Coronary artery (tissue), 2 donors: ENCODE measurements around the gene RPEL1.

ENCODE experiments used
- DNase-seq: peaks from one replicate; pipeline ENCODE4 v3.0.0-alpha.2; 2017; ENCODE audit warnings: low spot score
- H3K27ac ChIP-seq, 2 donors: fragments of 200-600 bp; sonication (generic); one replicate each; pipeline ENCODE4 v1.5.1; 2016 to 2019
- H3K4me3 ChIP-seq: fragments of 200-600 bp; sonication (generic); 2 replicates; pipeline ENCODE4 v1.5.1; 2016; ENCODE audit warnings: mild to moderate bottlenecking, moderate library complexity
- TF ChIP-seq, protein P1 (sequence below): fragments of 200-600 bp; sonication (generic); IDR thresholded peaks from one replicate; pipeline ENCODE4 v1.5.1; 2019; ENCODE audit warnings: antibody characterized with exemption

RPEL1 gene

DNA sequence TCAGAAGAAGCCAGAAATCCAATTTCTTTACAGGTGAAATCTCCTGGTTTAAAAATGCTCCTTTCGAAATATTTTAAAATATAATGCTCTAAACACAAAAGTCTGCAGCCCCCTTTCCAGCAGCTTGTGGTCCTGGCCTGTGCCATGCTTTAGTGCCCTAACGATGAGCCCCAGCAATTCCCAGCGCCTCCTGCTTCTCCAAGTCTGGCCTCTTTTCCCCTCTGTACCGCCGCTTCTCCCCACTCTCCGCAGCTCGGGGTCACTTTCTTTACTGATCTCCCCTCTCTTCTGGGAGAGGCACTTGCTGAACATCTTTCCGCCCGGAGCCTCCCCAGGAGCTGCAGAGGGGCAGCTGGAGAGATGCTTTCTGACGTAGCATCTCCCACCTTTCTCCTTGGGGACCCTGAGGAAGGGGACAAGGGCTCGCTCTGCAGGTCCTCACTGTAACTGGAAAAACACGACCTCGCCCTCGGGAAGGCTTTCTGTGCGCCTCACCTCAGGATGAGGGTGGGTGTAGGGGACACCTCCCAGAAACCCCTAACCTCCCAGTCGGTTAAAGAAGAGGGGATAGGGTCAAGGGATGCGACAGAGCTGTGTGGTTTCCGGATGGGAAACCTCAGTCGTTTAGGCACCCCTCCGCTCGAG lies 30.7 kb downstream of the RPEL1 start:
- Histone ChIP-seq H3K27ac (no peak overlapping the region), H3K4me3 (peak overlapping the region; percentile 58)
- no peak for DNase-seq
- TF ChIP-seq, protein P1, sequence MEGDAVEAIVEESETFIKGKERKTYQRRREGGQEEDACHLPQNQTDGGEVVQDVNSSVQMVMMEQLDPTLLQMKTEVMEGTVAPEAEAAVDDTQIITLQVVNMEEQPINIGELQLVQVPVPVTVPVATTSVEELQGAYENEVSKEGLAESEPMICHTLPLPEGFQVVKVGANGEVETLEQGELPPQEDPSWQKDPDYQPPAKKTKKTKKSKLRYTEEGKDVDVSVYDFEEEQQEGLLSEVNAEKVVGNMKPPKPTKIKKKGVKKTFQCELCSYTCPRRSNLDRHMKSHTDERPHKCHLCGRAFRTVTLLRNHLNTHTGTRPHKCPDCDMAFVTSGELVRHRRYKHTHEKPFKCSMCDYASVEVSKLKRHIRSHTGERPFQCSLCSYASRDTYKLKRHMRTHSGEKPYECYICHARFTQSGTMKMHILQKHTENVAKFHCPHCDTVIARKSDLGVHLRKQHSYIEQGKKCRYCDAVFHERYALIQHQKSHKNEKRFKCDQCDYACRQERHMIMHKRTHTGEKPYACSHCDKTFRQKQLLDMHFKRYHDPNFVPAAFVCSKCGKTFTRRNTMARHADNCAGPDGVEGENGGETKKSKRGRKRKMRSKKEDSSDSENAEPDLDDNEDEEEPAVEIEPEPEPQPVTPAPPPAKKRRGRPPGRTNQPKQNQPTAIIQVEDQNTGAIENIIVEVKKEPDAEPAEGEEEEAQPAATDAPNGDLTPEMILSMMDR, result no peak

DNA sequence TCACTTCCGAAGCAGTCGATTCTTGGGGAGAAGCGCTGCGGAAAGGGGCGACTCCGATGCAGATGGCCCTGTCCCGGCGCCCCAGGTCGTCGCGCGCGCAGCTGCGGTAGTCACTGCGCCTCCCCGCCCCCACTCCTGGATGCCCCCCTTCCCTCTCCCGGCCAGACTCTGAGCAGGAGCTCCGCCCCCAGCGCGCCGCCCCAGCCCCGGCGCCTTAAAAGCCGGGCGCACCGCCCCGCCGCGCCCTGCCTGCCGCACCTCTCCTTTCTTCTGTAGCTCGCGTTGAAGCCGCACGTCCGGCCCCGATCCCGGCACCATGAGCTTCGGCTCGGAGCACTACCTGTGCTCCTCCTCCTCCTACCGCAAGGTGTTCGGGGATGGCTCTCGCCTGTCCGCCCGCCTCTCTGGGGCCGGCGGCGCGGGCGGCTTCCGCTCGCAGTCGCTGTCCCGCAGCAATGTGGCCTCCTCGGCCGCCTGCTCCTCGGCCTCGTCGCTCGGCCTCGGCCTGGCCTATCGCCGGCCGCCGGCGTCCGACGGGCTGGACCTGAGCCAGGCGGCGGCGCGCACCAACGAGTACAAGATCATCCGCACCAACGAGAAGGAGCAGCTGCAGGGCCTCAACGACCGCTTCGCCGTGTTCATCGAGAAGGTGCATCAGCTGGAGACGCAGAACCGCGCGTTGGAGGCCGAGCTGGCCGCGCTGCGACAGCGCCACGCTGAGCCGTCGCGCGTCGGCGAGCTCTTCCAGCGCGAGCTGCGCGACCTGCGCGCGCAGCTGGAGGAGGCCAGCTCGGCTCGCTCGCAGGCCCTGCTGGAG lies 31.4 kb downstream of the RPEL1 start, which contains the start of gene INA:
Gene INA, plus strand, starts transcription at position 243 of the 817 bp plus-strand sequence. Its CDS starts 74 bp downstream, at position 317.
- TF ChIP-seq, protein P1, result no peak
- peak within 1 kb of the TSS; percentile 58 for H3K4me3 ChIP-seq
- H3K27ac ChIP-seq, result no peak within 1 kb of the TSS
- no peak for DNase-seq

DNA sequence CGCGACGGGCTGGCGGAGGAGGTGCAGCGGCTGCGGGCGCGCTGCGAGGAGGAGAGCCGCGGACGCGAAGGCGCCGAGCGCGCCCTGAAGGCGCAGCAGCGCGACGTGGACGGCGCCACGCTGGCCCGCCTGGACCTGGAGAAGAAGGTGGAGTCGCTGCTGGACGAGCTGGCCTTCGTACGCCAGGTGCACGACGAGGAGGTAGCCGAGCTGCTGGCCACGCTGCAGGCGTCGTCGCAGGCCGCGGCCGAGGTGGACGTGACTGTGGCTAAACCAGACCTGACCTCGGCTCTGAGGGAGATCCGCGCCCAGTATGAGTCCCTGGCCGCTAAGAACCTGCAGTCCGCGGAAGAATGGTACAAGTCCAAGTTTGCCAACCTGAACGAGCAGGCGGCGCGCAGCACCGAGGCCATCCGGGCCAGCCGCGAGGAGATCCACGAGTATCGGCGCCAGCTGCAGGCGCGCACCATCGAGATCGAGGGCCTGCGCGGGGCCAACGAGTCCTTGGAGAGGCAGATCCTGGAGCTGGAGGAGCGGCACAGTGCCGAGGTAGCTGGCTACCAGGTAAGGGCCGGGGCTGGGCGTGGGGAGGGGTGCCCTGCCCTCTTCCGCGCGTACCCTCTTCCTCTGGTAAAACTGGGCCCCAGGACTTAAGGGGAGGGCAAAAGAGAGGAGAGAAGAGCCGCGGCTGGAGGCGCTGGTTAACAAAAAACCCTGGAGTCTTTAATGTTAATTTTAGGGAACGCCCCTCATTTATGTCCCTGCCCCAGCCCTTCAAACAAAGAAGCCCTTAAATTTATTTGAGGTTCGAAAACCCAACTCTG lies 32.2 kb downstream of the RPEL1 start:
- DNase-seq, result no peak
- no peak overlapping the region for H3K27ac ChIP-seq
- peak overlapping the region; percentile 58 for H3K4me3 ChIP-seq
- TF ChIP-seq, protein P1, result no peak

DNA sequence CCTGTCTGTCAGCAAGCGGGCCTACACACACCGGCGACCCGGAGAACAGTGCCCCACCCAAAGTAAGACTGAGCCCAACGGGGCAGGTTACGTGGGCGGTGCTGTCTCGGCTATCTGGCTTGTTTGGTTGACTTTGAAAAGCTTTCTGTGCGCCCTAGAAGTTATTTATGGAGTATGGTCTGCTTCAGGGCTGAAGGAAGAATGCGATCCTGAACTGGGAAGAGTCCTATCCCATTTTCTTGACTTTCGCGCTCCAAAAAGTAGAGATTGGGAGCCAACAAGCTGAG lies 32.8 kb downstream of the RPEL1 start:
- TF ChIP-seq, protein P1, result no peak
- no peak overlapping the region for H3K4me3 ChIP-seq

DNA sequence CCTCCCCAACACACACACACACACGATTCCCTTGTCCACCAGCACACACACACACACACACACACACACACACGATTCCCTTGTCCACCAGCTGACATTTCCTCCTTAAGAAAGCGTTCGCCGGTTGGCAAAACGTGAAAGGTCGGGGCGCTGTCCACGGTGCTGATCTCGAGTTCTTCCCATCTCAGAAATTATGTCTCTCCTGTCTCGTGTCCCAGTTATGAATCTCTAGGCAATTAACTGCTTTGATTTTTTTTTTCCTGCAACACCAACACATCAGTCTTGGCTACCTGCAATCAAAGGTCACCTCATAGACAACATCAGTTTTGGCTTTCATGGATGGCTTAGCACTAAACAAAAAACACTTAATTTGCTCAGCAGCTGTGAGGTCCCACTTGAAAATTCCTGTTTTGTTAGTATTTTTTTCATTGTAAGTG lies 33.2 kb downstream of the RPEL1 start:
- TF ChIP-seq, protein P1, result no peak
- no peak for DNase-seq
- no peak overlapping the region for H3K27ac ChIP-seq
- no peak overlapping the region for H3K4me3 ChIP-seq

More for the DNA sequence above, 32.8 kb downstream of the RPEL1 start:
- no peak for DNase-seq
- no peak overlapping the region for H3K27ac ChIP-seq

DNA sequence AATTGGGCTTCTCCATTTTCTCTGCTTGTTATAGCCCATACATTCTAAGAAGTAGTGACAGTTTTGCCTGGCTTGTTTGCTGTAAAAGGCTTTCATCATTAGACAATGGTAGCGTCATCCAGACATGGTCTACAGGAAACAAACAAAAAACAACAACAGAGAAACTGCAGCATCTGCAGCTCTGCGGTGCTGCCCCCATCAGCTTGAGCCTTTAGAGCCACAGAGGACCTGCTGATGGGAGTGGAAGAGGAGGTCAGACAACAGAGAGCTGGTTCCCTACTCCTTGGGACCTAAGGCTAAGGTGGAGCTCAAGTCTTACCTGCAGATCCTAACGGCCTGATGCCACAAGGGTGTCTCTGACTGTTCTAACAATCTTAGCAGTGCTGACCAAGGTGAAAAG lies 34.3 kb downstream of the RPEL1 start:
- no peak overlapping the region for H3K4me3 ChIP-seq
- DNase-seq, result no peak
- TF ChIP-seq, protein P1, result no peak
- no peak overlapping the region for H3K27ac ChIP-seq
